AG09309 (cell line): ENCODE measurements around the gene EEF1A2.

Experiments
- DNase-seq: peaks from one replicate; pipeline ENCODE4 v3.0.0-alpha.2; 2010; ENCODE audit warnings: low read depth
- H3K4me3 ChIP-seq: 2 replicates; pipeline ENCODE4 v1.5.1; 2011; ENCODE audit warnings: mild to moderate bottlenecking, low read depth, low read length, moderate library complexity; ENCODE audit not compliant: control insufficient read depth
- CTCF ChIP-seq: IDR thresholded peaks from 2 replicates; pipeline ENCODE4 v1.5.1; 2011; ENCODE audit warnings: mild to moderate bottlenecking, low read depth, low read length, inconsistent platforms; ENCODE audit not compliant: insufficient read depth, control insufficient read depth; ENCODE audit errors: missing control alignments

EEF1A2 gene

GRCh38 chr20:63495167-63495720, 3.6 kb downstream of the EEF1A2 start:
- no peak overlapping the region for H3K4me3 ChIP-seq
- DNase-seq: no peak
- no peak for TF ChIP-seq CTCF

GRCh38 chr20:63494420-63495166, 4.3 kb downstream of the EEF1A2 start:
- TF ChIP-seq CTCF: no peak

GRCh38 chr20:63494084-63494419, 4.8 kb downstream of the EEF1A2 start:
- H3K4me3 ChIP-seq: no peak overlapping the region
- TF ChIP-seq CTCF: no peak
- DNase-seq: no peak

More at GRCh38 chr20:63494420-63495166, 4.3 kb downstream of the EEF1A2 start:
- no peak for DNase-seq
- no peak overlapping the region for H3K4me3 ChIP-seq

GRCh38 chr20:63493563-63494020, 5.3 kb downstream of the EEF1A2 start:
- no peak overlapping the region for H3K4me3 ChIP-seq
- TF ChIP-seq CTCF: no peak
- no peak for DNase-seq

- no peak for TF ChIP-seq CTCF
- no peak overlapping the region for H3K4me3 ChIP-seq
- no peak for DNase-seq
Measured at GRCh38 chr20:63492982-63493381, 5.9 kb downstream of the EEF1A2 start.

- TF ChIP-seq CTCF: no peak
- H3K4me3 ChIP-seq: no peak overlapping the region
- DNase-seq: no peak
Measured at GRCh38 chr20:63492518-63492917, 6.4 kb downstream of the EEF1A2 start.
